A549 (cell line): ENCODE measurements around the gene HOXA5.

Experiments used
- CEBPB ChIP-seq, 2 experiments: fragments of >200 bp in 1 of 2; sonication (Bioruptor Twin) in 1 of 2; formaldehyde crosslinking in 1 of 2; IDR thresholded peaks; 2 replicates each; pipeline ENCODE4 v1.6.1; 2012 to 2016
- CHD2 ChIP-seq: fragments of 150-350 bp; IDR thresholded peaks from 2 replicates; pipeline ENCODE4 v1.6.1; 2014; ENCODE audit warnings: low read length; ENCODE audit not compliant: partially characterized antibody
- CTCF ChIP-seq: fragments of >200 bp; sonication (Bioruptor Twin); formaldehyde crosslinking; IDR thresholded peaks from 3 replicates; pipeline ENCODE4 v1.5.1; 2016
- EP300 ChIP-seq, 2 experiments: fragments of >200 bp; sonication (Bioruptor Twin); formaldehyde crosslinking; IDR thresholded peaks; 2 replicates in 1 of 2; 3 replicates in 1 of 2; pipeline ENCODE4 v1.6.1; 2016 to 2017
- KDM1A ChIP-seq: fragments of 200-600 bp; sonication (generic); IDR thresholded peaks from 2 replicates; pipeline ENCODE4 v1.6.1; 2016; ENCODE audit warnings: low read depth, mild to moderate bottlenecking
- POLR2A ChIP-seq: IDR thresholded peaks from 2 replicates; pipeline ENCODE4 v1.6.1; 2012; ENCODE audit warnings: mild to moderate bottlenecking, low read length
- RAD21 ChIP-seq, 2 experiments: fragments of >200 bp in 1 of 2; sonication (Bioruptor Twin) in 1 of 2; formaldehyde crosslinking in 1 of 2; IDR thresholded peaks in 1 of 2; conservative IDR thresholded peaks in 1 of 2; 2 replicates in 1 of 2; 3 replicates in 1 of 2; pipeline ENCODE4 v1.6.1; 2012 to 2018; ENCODE audit warnings: inconsistent platforms in 1 of 2
- TF ChIP-seq, protein P1 (sequence below): fragments of 200-600 bp; sonication (generic); IDR thresholded peaks from 2 replicates; pipeline ENCODE4 v1.6.1; 2016; ENCODE audit warnings: antibody characterized with exemption, mild to moderate bottlenecking, moderate library complexity

DNA sequence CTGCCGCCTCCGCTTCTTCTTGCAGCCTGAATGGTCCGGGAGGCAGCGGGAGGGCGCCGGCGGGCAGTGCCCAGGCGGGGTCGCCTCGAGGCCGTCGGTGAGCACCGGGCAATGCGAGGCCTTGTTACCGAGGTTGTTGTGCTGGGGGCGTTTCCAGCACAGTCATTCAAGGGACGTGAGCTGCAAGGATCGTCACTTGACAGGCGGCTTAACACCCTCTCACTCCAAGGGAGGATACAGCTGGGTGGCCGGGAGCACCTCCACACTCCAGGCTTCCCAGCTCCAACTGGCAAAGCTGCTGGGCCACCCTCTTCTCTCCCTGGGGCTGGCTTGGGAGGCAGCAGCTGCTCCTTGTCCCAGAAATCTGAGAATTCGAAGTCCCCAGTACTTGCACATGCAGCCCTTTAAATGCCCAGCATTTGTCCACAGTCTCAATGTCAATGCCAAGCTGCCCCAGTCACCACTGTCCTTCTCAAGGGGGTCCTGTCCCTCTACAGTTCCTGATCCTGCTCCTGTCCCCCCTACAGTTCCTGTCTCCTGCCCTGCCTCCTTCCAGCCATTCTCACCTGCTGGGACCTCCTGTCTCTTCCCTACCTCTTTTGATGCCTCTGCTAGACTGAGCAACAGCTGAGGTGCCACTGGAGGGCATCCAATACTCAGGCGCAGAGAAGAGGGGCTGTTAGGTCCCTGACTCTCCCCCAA is 46.0 kb upstream of the HOXA5 start:
- no peak for TF ChIP-seq EP300 (IDR thresholded peaks at IDR 0.05)
- TF ChIP-seq POLR2A = no peak
- no peak for TF ChIP-seq CTCF
- no peak for TF ChIP-seq KDM1A
- TF ChIP-seq, protein P1, sequence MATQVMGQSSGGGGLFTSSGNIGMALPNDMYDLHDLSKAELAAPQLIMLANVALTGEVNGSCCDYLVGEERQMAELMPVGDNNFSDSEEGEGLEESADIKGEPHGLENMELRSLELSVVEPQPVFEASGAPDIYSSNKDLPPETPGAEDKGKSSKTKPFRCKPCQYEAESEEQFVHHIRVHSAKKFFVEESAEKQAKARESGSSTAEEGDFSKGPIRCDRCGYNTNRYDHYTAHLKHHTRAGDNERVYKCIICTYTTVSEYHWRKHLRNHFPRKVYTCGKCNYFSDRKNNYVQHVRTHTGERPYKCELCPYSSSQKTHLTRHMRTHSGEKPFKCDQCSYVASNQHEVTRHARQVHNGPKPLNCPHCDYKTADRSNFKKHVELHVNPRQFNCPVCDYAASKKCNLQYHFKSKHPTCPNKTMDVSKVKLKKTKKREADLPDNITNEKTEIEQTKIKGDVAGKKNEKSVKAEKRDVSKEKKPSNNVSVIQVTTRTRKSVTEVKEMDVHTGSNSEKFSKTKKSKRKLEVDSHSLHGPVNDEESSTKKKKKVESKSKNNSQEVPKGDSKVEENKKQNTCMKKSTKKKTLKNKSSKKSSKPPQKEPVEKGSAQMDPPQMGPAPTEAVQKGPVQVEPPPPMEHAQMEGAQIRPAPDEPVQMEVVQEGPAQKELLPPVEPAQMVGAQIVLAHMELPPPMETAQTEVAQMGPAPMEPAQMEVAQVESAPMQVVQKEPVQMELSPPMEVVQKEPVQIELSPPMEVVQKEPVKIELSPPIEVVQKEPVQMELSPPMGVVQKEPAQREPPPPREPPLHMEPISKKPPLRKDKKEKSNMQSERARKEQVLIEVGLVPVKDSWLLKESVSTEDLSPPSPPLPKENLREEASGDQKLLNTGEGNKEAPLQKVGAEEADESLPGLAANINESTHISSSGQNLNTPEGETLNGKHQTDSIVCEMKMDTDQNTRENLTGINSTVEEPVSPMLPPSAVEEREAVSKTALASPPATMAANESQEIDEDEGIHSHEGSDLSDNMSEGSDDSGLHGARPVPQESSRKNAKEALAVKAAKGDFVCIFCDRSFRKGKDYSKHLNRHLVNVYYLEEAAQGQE = no peak
- no peak for TF ChIP-seq RAD21 (conservative IDR thresholded peaks at IDR 0.05 in 1 of 2, IDR thresholded peaks at IDR 0.05 in 1 of 2)
- TF ChIP-seq CEBPB (IDR thresholded peaks at IDR 0.05) = no peak
- no peak for TF ChIP-seq CHD2
